GM12878 (cell line): ENCODE results near the gene HHIPL1.

Source experiments
- CTCF ChIP-seq, 3 experiments: IDR thresholded peaks in 2 of 3; conservative IDR thresholded peaks in 1 of 3; 2 replicates each; pipeline ENCODE4 v1.5.1; 2011; ENCODE audit warnings: low read depth in 3 of 3, low read length in 3 of 3, mild to moderate bottlenecking in 3 of 3, control low read depth in 2 of 3, moderate library complexity in 2 of 3, inconsistent platforms in 1 of 3, mixed read lengths in 1 of 3; ENCODE audit not compliant: control insufficient read depth in 2 of 3, insufficient read depth in 1 of 3; ENCODE audit errors: extremely low read depth in 1 of 3
- FOS ChIP-seq: IDR thresholded peaks from 3 replicates; pipeline ENCODE4 v1.6.1; 2011; ENCODE audit warnings: borderline replicate concordance; ENCODE audit not compliant: insufficient read length; ENCODE audit errors: extremely low read depth
- GATAD2B ChIP-seq: fragments of 450-650 bp; conservative IDR thresholded peaks from 2 replicates; pipeline ENCODE4 v1.6.1; 2017; ENCODE audit warnings: low read depth, mild to moderate bottlenecking, moderate library complexity
- HDGF ChIP-seq: fragments of 450-650 bp; IDR thresholded peaks from 2 replicates; pipeline ENCODE4 v1.6.1; 2016; ENCODE audit warnings: antibody characterized with exemption
- MAX ChIP-seq: IDR thresholded peaks from 2 replicates; pipeline ENCODE4 v1.6.1; 2012; ENCODE audit warnings: low read depth, low read length, improper control_type of control experiment
- NFIC ChIP-seq: IDR thresholded peaks from 2 replicates; pipeline ENCODE4 v1.6.1; 2012; ENCODE audit warnings: low read depth, mild to moderate bottlenecking, inconsistent platforms, low read length, moderate library complexity
- PKNOX1 ChIP-seq: fragments of 450-650 bp; IDR thresholded peaks from 2 replicates; pipeline ENCODE4 v1.6.1; 2016; ENCODE audit warnings: mild to moderate bottlenecking
- TAF1 ChIP-seq: IDR thresholded peaks from 2 replicates; pipeline ENCODE4 v1.6.1; 2011; ENCODE audit warnings: mild to moderate bottlenecking, low read depth, low read length, borderline replicate concordance
- USF2 ChIP-seq: IDR thresholded peaks from 2 replicates; pipeline ENCODE4 v1.6.1; 2011; ENCODE audit warnings: low read depth, low read length, improper control_type of control experiment, borderline replicate concordance
- ZBTB11 ChIP-seq: fragments of 450-650 bp; formaldehyde crosslinking; IDR thresholded peaks from 2 replicates; pipeline ENCODE4 v1.5.0; 2022; ENCODE audit warnings: mild to moderate bottlenecking, missing genetic modification characterization

- TF ChIP-seq CTCF (IDR thresholded peaks at IDR 0.05 in 2 of 3, conservative IDR thresholded peaks at IDR 0.05 in 1 of 3; ENCODE audit: control insufficient read depth in 2 of 3, extremely low read depth in 1 of 3, insufficient read depth in 1 of 3, low read depth in 3 of 3, low read length in 3 of 3) (no peak), USF2 (no peak), MAX (no peak), PKNOX1 (no peak), TAF1 (no peak), ZBTB11 (CRISPR knock-in tag) (no peak), GATAD2B (no peak), HDGF (no peak), NFIC (no peak), FOS (no peak)
Measured at GRCh38 chr14:99679996-99680395, 35.1 kb downstream of the HHIPL1 start.
